NCI-H82 (cell line): ENCODE measurements around the gene IL11RA.
"Not testable (repeated sequence)": the region's sequence is repeated elsewhere in the genome, so short reads cannot be mapped to it uniquely, and the experiment has no call there.

Experiments
- DNase-seq: peaks from one replicate; lab custom pipeline; 2025; lab: John Stamatoyannopoulos, UW

Gene IL11RA

GRCh38 chr9:34629491-34629808 is 22.5 kb upstream of the IL11RA start:
- no peak for DNase-seq

- no peak for DNase-seq
Observed at GRCh38 chr9:34630402-34631154, 21.4 kb upstream of the IL11RA start.

GRCh38 chr9:34633166-34633565 is 18.8 kb upstream of the IL11RA start:
- DNase-seq: peak; percentile 67

GRCh38 chr9:34633851-34634550 is 18.0 kb upstream of the IL11RA start:
- DNase-seq: peak; percentile 78

- no peak for DNase-seq
Observed at GRCh38 chr9:34634551-34635248, 17.3 kb upstream of the IL11RA start.

GRCh38 chr9:34635556-34635955 is 16.4 kb upstream of the IL11RA start:
- DNase-seq: no peak

DNA sequence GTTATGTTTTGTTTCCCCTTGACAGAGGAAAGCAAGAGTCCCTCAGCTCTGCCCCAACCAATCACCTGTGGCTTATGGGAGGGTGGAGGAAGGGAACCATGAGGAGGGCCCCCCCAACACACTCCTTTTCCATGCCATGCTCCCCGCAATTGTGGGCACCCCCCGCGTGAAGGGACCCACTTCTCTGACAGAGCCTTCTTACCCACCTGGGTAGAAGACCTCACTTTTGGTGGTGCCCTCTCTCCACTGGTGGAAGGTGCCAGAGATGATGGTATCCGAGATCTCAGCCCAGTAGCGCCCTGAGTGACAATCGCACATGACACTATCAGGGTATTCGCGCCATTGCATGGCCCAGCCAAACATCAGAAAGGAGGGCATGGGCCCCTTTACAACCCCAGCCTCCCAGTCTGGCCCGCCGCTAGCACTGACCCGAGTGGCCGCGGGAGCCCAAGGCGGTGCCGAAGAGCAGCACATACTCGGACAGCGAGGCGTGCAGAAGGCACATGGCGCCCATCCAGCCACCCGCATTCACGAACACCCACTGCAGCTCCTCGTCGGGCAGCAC is 15.1 kb upstream of the IL11RA start:
- DNase-seq: peak; percentile 45

- peak; percentile 95 for DNase-seq
Observed at GRCh38 chr9:34637356-34638137, 14.4 kb upstream of the IL11RA start, which contains the start of gene SIGMAR1. SIGMAR1 (minus strand) TSS chr9:34637787; CDS start chr9:34637697, 90 bp downstream.

DNA sequence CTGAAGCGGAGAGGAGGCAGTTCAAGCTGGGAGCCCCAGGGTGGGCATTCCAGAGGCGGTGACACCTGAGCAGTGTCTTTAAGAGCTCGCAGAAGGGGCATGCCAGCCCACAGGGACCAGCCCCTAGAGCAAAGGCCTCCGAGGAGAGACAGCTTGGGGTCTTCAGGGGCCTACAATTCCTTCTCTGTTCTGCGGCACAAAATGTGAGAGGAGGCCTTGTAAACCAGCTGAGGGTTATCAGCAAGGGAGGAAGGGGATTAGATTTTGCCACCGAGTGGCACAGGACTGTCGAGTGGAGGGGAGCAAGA is 13.9 kb upstream of the IL11RA start:
- DNase-seq: no peak

DNA sequence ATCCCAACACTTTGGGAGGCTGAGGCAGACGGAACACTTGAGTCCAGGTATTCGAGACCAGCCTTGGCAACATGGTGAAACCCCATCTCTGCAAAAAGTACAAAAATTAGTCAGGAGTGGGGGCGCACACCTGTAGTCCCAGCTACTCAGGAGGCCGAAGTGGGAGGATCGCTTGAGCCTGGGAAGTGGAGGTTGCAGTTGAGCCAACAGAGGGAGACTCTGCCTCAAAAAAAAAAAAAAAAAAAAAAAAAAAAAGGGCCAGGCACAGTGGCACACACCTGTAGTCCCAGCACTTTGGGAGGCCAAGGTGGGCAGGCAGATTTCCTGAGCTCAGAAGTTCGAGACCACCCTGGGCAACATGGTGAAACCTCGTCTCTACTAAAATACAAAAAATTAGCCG is 12.7 kb upstream of the IL11RA start:
- not testable (repeated sequence) for DNase-seq

- DNase-seq: no peak
Observed at GRCh38 chr9:34642679-34643078, 9.3 kb upstream of the IL11RA start.

DNA sequence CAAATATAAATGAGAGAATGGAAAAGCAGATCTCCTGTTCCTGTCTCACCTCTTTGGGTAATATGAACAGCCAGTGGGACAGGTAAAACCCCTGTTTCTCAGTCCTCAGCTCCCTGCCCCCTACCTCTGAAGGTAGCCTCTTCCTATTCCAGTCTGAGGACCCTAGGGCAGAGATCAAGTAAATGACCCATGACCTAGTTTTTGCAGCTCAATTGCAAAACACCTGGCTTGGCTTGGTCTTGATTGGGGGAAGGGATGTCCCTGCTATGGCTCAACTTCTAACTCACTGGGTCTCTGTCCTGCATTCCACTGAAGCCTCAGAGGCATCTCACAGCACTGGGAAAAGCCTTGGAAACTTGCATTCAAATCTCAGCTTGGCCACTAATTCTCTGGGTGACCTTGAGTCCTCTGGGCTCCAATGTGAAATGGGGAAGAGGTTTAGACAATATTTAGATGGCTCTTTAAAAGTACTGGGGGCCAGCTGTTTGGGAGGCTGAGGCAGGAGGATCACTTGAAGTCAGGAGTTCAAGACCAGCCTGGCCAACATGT is 7.1 kb upstream of the IL11RA start:
- no peak for DNase-seq

DNA sequence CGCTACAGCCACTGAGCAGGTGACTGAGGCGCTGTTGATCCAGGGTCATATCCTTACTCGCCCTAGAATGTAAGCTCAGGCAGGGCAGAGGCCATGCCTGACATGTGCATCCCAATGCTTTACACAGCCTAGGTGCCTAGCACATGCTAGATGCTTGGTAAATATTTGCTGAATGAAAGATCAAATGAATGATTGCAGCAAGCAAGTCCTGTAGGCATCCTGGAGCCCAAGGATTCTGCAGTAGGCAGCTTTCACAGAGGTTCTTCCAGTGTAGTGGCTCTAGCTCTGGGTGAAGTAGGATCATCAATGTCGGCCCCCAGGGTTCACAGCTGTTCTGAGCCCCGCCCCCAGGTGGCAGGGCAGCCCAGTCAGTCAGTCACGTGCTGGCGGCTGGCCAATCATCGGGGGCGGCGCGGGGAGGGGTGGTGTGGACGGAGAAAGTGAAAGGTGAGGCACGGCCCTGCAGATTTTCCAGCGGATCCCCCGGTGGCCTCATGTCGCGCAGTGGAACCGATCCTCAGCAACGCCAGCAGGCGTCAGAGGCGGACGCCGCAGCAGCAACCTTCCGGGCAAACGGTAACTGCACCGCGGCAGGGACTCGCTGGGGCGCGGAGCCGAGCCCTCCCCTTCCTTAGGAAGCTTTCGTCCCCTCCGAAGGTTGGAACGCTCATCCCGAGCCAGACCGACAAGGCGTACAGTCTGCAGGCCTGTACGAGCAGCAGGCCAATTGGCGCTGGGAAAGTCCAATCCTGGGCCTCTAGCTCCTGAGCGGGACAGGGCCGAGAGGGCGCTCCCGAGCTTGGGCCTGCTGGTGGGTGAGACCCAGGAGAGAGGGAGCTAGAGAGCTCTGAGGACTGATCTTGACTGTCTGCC is 5.5 kb upstream of the IL11RA start, which contains the start of gene GALT:
Gene GALT (plus strand): TSS at position 465 of the 873 bp plus-strand sequence. CDS start 30 bp downstream, at position 495.
- DNase-seq: peak; percentile 94

GRCh38 chr9:34647084-34647403 is 4.9 kb upstream of the IL11RA start:
- no peak for DNase-seq

GRCh38 chr9:34647651-34648050 is 4.3 kb upstream of the IL11RA start:
- no peak for DNase-seq

GRCh38 chr9:34648673-34649072 is 3.3 kb upstream of the IL11RA start:
- DNase-seq: no peak

GRCh38 chr9:34650816-34651215 is 1.2 kb upstream of the IL11RA start:
- no peak for DNase-seq

DNA sequence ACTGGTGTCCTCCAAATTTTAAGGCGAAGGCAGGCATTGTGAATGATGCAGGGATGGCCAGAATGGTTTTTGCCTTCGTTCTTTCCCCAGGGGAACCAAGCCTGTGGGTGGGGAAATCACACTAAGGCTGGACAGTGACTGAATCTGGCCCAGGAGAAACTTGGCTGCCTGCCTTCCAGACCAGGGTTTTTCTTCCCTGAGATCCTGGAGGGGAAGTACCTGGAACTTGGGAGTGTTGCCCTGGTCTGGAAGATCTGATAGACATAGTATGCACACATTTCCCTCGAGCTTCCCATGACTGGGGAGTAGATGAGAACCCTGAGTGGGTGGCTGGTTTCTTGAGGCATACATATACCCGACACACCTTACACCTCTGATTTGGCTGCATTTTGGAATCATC is 664 bp upstream of the IL11RA start:
- no peak for DNase-seq

- DNase-seq: no peak
Observed at GRCh38 chr9:34652602-34653000, 616 bp downstream of the IL11RA start.

- peak; percentile 88 for DNase-seq
Observed at GRCh38 chr9:34653151-34654072, 1.4 kb downstream of the IL11RA start.
